Measurements from ENCODE around the gene EXTL2. TPM values are rescaled to one million over a fixed set of nuclear protein-coding genes. Genes with fewer than 3 reads are reported as not detected.

The EXTL2 gene
- total RNA-seq, 2 donors from 2014 or later: 40.6 to 47.5 TPM

- H3K4me1 ChIP-seq (ENCODE audit: control insufficient read depth, insufficient read depth, low read length): peaks cover 2% of the 10 kb centered on the region
- Mint-ChIP-seq H3K27ac (no peak overlapping the region), H3K9me3 (no peaks in the 10 kb centered on the region)
Measured at GRCh38 chr1:100866901-100867206, 27.8 kb downstream of the EXTL2 start.

GRCh38 chr1:100866041-100866900, 28.4 kb downstream of the EXTL2 start:
- H3K9ac ChIP-seq (ENCODE audit: extremely low read depth, low read length, poor library complexity, severe bottlenecking): no peak overlapping the region
- Mint-ChIP-seq H3K4me1 (peaks cover 3% of the 10 kb centered on the region), H3K27ac (no peak overlapping the region), H3K4me3 (no peak overlapping the region), H3K27me3 (ENCODE audit: insufficient read depth) (no peaks in the 10 kb centered on the region), H3K36me3 (ENCODE audit: low read depth) (no peaks in the 10 kb centered on the region), H3K9me3 (no peaks in the 10 kb centered on the region)
- no peaks in the 10 kb centered on the region for H3K36me3 ChIP-seq (ENCODE audit: control insufficient read depth, insufficient read depth, low read length)
- WGBS, 2 experiments (ENCODE audit: insufficient coverage in 1 of 2, insufficient read length in 1 of 2): 91 to 100% methylated on average over 2 to 5 of the region's 5 CpGs
- H3K4me3 ChIP-seq (ENCODE audit: low read length): no peak overlapping the region
- peaks cover 2% of the 10 kb centered on the region for H3K4me1 ChIP-seq (ENCODE audit: control insufficient read depth, insufficient read depth, low read length)
- peaks cover 14% of the 10 kb centered on the region for H3K9me3 ChIP-seq (ENCODE audit: control insufficient read depth, low read length)
- no peak overlapping the region for H3K27ac ChIP-seq (ENCODE audit: low read depth, low read length)
- TF ChIP-seq, protein P1, sequence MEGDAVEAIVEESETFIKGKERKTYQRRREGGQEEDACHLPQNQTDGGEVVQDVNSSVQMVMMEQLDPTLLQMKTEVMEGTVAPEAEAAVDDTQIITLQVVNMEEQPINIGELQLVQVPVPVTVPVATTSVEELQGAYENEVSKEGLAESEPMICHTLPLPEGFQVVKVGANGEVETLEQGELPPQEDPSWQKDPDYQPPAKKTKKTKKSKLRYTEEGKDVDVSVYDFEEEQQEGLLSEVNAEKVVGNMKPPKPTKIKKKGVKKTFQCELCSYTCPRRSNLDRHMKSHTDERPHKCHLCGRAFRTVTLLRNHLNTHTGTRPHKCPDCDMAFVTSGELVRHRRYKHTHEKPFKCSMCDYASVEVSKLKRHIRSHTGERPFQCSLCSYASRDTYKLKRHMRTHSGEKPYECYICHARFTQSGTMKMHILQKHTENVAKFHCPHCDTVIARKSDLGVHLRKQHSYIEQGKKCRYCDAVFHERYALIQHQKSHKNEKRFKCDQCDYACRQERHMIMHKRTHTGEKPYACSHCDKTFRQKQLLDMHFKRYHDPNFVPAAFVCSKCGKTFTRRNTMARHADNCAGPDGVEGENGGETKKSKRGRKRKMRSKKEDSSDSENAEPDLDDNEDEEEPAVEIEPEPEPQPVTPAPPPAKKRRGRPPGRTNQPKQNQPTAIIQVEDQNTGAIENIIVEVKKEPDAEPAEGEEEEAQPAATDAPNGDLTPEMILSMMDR (conservative IDR thresholded peaks at IDR 0.05): peak; percentile 78
- no peaks in the 10 kb centered on the region for H3K27me3 ChIP-seq (ENCODE audit: control insufficient read depth, insufficient read depth, low read length, poor library complexity, severe bottlenecking)
- DNase-seq: no peak

More at GRCh38 chr1:100866901-100867206, 27.8 kb downstream of the EXTL2 start:
- Mint-ChIP-seq H3K27me3 (ENCODE audit: insufficient read depth) (no peaks in the 10 kb centered on the region), H3K36me3 (ENCODE audit: low read depth) (no peaks in the 10 kb centered on the region), H3K4me3 (no peak overlapping the region), H3K4me1 (peaks cover 3% of the 10 kb centered on the region)
- Histone ChIP-seq H3K27me3 (ENCODE audit: control insufficient read depth, insufficient read depth, low read length, poor library complexity, severe bottlenecking) (no peaks in the 10 kb centered on the region), H3K4me3 (ENCODE audit: low read length) (no peak overlapping the region), H3K9ac (ENCODE audit: extremely low read depth, low read length, poor library complexity, severe bottlenecking) (no peak overlapping the region), H3K36me3 (ENCODE audit: control insufficient read depth, insufficient read depth, low read length) (no peaks in the 10 kb centered on the region), H3K9me3 (ENCODE audit: control insufficient read depth, low read length) (peaks cover 14% of the 10 kb centered on the region), H3K27ac (ENCODE audit: low read depth, low read length) (no peak overlapping the region)
- DNase-seq: no peak
- TF ChIP-seq, protein P1 (conservative IDR thresholded peaks at IDR 0.05): no peak
- 89% methylated on average over 2 of the region's 2 CpGs; no CpG with 5 or more reads in 1 of the 2 experiments for WGBS, 2 experiments (ENCODE audit: insufficient coverage in 1 of 2, insufficient read length in 1 of 2)

DNA sequence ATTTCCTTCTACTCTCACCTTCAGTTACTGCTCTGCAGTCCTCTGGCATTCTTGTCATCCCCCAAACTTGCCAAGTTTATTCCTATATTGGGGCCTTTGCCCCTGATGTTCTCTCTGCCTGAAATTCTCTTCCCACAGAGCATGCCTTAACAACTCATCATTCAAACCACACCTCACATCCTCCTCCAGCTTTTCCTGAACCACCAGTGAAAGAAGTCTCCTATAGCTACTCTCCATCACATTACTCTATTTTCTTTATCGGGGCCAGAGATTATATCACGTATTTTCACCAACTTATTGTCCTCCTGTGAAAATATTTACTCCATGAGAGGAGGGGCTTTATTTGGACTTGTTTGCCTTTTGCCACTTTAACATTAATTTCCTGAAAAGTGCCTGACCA, 32.1 kb downstream of the EXTL2 start:
- H3K4me3 ChIP-seq (ENCODE audit: low read length): no peak overlapping the region
- H3K9ac ChIP-seq (ENCODE audit: extremely low read depth, low read length, poor library complexity, severe bottlenecking): no peak overlapping the region
- Mint-ChIP-seq H3K27me3 (ENCODE audit: insufficient read depth) (no peaks in the 10 kb centered on the region), H3K4me1 (peaks cover 9% of the 10 kb centered on the region), H3K36me3 (ENCODE audit: low read depth) (no peaks in the 10 kb centered on the region), H3K9me3 (no peaks in the 10 kb centered on the region), H3K4me3 (no peak overlapping the region), H3K27ac (no peak overlapping the region)
- peaks cover 6% of the 10 kb centered on the region for H3K4me1 ChIP-seq (ENCODE audit: control insufficient read depth, insufficient read depth, low read length)
- no peaks in the 10 kb centered on the region for H3K36me3 ChIP-seq (ENCODE audit: control insufficient read depth, insufficient read depth, low read length)
- peaks cover 23% of the 10 kb centered on the region for H3K9me3 ChIP-seq (ENCODE audit: control insufficient read depth, low read length)
- DNase-seq: no peak
- TF ChIP-seq, protein P1 (conservative IDR thresholded peaks at IDR 0.05): no peak
- H3K27me3 ChIP-seq (ENCODE audit: control insufficient read depth, insufficient read depth, low read length, poor library complexity, severe bottlenecking): no peaks in the 10 kb centered on the region
- H3K27ac ChIP-seq (ENCODE audit: low read depth, low read length): no peak overlapping the region
- WGBS, 2 experiments (ENCODE audit: insufficient coverage in 1 of 2, insufficient read length in 1 of 2): 100% methylated on average over 2 of the region's 2 CpGs; no CpG with 5 or more reads in 1 of the 2 experiments
